ENCODE data around the gene HTR1B. TPM values are rescaled to one million over a fixed set of nuclear protein-coding genes. Genes with fewer than 3 reads are reported as not detected.

HTR1B gene
- total RNA-seq, 1 donor = not detected

- H4K20me1 ChIP-seq (ENCODE audit: insufficient read depth, low read length) = no peaks in the 10 kb centered on the region
- no peak overlapping the region for H3K27ac ChIP-seq (ENCODE audit: low read depth, low read length)
- no peaks in the 10 kb centered on the region for H3K79me2 ChIP-seq (ENCODE audit: insufficient read depth, low read length)
- DNase-seq (ENCODE audit: insufficient read length, low spot score, missing footprints) = no peak
- no peaks in the 10 kb centered on the region for H3K9me3 ChIP-seq (ENCODE audit: low read depth, low read length)
- no peak for TF ChIP-seq CTCF (IDR thresholded peaks at IDR 0.05; ENCODE audit: extremely low read depth, low read depth, low read length)
- H2AFZ ChIP-seq (ENCODE audit: low read length) = no peak overlapping the region
- H3K27me3 ChIP-seq (ENCODE audit: insufficient read depth, low read length) = no peaks in the 10 kb centered on the region
- H3K4me2 ChIP-seq (ENCODE audit: insufficient read depth, low read length) = no peak overlapping the region
- no peaks in the 10 kb centered on the region for H3K36me3 ChIP-seq (ENCODE audit: insufficient read depth, low read length)
- H3K4me3 ChIP-seq (ENCODE audit: insufficient read depth, low read length) = no peak overlapping the region
- peaks cover 7% of the 10 kb centered on the region for H3K4me1 ChIP-seq (ENCODE audit: insufficient read depth, low read length)
Observed at GRCh38 chr6:77448546-77448945, 14.7 kb downstream of the HTR1B start.

GRCh38 chr6:77447254-77447653 is 16.0 kb downstream of the HTR1B start:
- H3K4me2 ChIP-seq (ENCODE audit: insufficient read depth, low read length) = no peak overlapping the region
- H3K9me3 ChIP-seq (ENCODE audit: low read depth, low read length) = no peaks in the 10 kb centered on the region

GRCh38 chr6:77446249-77446648 is 17.0 kb downstream of the HTR1B start:
- Histone ChIP-seq H3K27me3 (ENCODE audit: insufficient read depth, low read length) (no peaks in the 10 kb centered on the region), H3K4me2 (ENCODE audit: insufficient read depth, low read length) (no peak overlapping the region), H3K27ac (ENCODE audit: low read depth, low read length) (no peak overlapping the region), H2AFZ (ENCODE audit: low read length) (peak overlapping the region; percentile 20), H3K4me1 (ENCODE audit: insufficient read depth, low read length) (peaks cover 7% of the 10 kb centered on the region), H3K9me3 (ENCODE audit: low read depth, low read length) (no peaks in the 10 kb centered on the region), H4K20me1 (ENCODE audit: insufficient read depth, low read length) (no peaks in the 10 kb centered on the region), H3K4me3 (ENCODE audit: insufficient read depth, low read length) (no peak overlapping the region), H3K79me2 (ENCODE audit: insufficient read depth, low read length) (no peaks in the 10 kb centered on the region), H3K36me3 (ENCODE audit: insufficient read depth, low read length) (no peaks in the 10 kb centered on the region)
- no peak for TF ChIP-seq CTCF (IDR thresholded peaks at IDR 0.05; ENCODE audit: extremely low read depth, low read depth, low read length)
- no peak for DNase-seq (ENCODE audit: insufficient read length, low spot score, missing footprints)

More at GRCh38 chr6:77447254-77447653, 16.0 kb downstream of the HTR1B start:
- Histone ChIP-seq H3K4me1 (ENCODE audit: insufficient read depth, low read length) (peaks cover 7% of the 10 kb centered on the region), H3K4me3 (ENCODE audit: insufficient read depth, low read length) (no peak overlapping the region), H2AFZ (ENCODE audit: low read length) (no peak overlapping the region), H3K36me3 (ENCODE audit: insufficient read depth, low read length) (no peaks in the 10 kb centered on the region), H3K79me2 (ENCODE audit: insufficient read depth, low read length) (no peaks in the 10 kb centered on the region), H4K20me1 (ENCODE audit: insufficient read depth, low read length) (no peaks in the 10 kb centered on the region), H3K27me3 (ENCODE audit: insufficient read depth, low read length) (no peaks in the 10 kb centered on the region), H3K27ac (ENCODE audit: low read depth, low read length) (peak overlapping the region; percentile 22)
- no peak for TF ChIP-seq CTCF (IDR thresholded peaks at IDR 0.05; ENCODE audit: extremely low read depth, low read depth, low read length)
- DNase-seq (ENCODE audit: insufficient read length, low spot score, missing footprints) = no peak

GRCh38 chr6:77445214-77445613 is 18.1 kb downstream of the HTR1B start:
- Histone ChIP-seq H3K79me2 (ENCODE audit: insufficient read depth, low read length) (no peaks in the 10 kb centered on the region), H3K4me1 (ENCODE audit: insufficient read depth, low read length) (peaks cover 7% of the 10 kb centered on the region), H3K4me3 (ENCODE audit: insufficient read depth, low read length) (no peak overlapping the region), H2AFZ (ENCODE audit: low read length) (no peak overlapping the region), H3K36me3 (ENCODE audit: insufficient read depth, low read length) (no peaks in the 10 kb centered on the region), H4K20me1 (ENCODE audit: insufficient read depth, low read length) (no peaks in the 10 kb centered on the region), H3K4me2 (ENCODE audit: insufficient read depth, low read length) (no peak overlapping the region), H3K27me3 (ENCODE audit: insufficient read depth, low read length) (no peaks in the 10 kb centered on the region), H3K9me3 (ENCODE audit: low read depth, low read length) (no peaks in the 10 kb centered on the region), H3K27ac (ENCODE audit: low read depth, low read length) (no peak overlapping the region)
- DNase-seq (ENCODE audit: insufficient read length, low spot score, missing footprints) = no peak
- no peak for TF ChIP-seq CTCF (IDR thresholded peaks at IDR 0.05; ENCODE audit: extremely low read depth, low read depth, low read length)

Data from osteoblast (primary cell).